ENCODE data around the gene KDM4C.
A peak's percentile ranks its signal among the peaks of the same experiment; 100 is the strongest.
"Not testable (repeated sequence)": the region's sequence is repeated elsewhere in the genome, so short reads cannot be mapped to it uniquely, and the experiment has no call there.

The KDM4C gene

DNA sequence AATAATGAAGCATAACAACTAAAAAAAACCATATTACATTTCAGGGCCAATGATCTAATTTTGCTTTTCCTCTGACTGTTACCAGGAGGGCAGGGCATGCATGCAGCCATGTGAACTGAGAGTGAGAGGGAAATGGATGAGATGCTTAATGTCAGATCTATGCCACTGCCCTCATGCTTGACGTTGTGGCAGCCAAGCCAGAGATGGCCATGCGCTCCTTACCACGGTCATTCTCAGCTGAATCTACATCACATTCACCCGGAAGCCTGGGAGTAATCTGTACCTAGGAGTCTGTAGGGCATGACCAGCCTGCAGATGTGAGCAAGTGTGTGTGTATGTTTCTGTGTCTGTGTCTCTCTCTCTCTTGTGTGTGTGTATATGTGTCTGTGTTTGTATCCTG is 183.7 kb downstream of the KDM4C start:
- DNase-seq, result no peak

GRCh38 chr9:6942406-6942805 is 184.6 kb downstream of the KDM4C start:
- no peak for DNase-seq

GRCh38 chr9:6943293-6943692 is 185.5 kb downstream of the KDM4C start:
- DNase-seq, result no peak

- no peak for DNase-seq
These were observed 186.3 kb downstream of the KDM4C start for GRCh38 chr9:6944093-6944551.

DNA sequence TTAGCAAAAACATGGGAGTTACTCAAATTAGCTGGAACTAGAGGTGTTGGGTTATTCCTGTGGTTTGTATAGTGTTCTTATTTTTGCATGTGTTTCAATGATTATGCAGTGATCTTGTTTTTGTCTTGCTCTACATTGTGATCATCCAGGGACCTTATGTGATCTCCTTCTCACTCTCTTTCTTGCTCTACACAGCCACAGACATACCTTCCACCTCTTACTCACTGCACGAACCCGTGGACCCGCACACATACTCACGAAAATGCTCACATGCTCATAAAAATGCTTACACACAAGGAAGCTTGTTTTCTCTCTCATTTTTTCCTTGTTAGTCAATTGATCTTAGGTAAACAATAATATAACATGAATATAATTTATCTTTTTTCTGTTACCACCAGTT is 187.1 kb downstream of the KDM4C start:
- DNase-seq, result no peak

DNA sequence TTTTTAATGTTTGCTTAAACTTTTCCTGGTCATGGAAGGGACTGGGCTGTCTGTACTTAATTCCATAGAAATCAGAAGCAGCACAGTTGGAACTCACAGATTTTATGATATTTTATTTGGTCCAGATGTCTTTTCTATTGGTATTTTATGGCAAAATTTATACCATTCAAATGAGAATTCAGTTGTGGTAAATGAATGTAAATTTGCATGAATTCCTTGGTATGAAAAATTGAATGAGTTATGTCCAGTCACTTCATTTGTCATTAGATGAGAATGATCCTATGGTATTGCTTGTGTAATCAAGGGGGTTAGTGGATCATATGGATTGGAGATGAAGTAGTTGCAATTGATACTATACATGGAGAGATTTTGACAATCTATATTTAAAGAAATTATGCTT is 188.0 kb downstream of the KDM4C start:
- no peak for DNase-seq

DNA sequence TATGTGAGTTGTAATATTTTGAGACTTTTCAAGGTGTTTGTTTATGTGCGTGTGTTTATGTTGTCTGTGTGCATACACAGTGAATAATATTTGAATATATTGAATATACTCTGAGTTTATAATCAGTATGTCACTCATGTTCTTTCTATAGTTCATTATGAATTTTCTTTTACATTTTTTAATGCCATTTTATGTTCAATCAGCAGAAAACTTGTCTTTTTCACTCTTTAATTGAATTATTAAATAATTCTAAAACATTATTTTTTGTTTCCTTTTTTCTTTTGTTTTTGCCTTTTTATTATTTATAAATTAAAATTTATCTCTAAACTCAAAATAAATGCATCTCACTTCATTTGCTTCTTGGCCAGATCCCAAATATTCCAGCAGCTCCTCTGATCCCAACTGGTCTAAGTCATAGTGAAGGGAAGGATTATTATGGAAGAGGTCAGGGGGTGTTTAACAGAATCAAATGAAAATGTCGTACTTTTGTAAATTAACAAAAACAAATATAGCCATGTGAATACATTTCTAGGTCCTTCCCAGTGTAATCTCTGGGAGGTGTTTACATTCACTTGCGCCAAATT is 188.9 kb downstream of the KDM4C start:
- no peak for DNase-seq

- DNase-seq, result not testable (repeated sequence)
These were observed 191.1 kb downstream of the KDM4C start for GRCh38 chr9:6948921-6949320.

DNA sequence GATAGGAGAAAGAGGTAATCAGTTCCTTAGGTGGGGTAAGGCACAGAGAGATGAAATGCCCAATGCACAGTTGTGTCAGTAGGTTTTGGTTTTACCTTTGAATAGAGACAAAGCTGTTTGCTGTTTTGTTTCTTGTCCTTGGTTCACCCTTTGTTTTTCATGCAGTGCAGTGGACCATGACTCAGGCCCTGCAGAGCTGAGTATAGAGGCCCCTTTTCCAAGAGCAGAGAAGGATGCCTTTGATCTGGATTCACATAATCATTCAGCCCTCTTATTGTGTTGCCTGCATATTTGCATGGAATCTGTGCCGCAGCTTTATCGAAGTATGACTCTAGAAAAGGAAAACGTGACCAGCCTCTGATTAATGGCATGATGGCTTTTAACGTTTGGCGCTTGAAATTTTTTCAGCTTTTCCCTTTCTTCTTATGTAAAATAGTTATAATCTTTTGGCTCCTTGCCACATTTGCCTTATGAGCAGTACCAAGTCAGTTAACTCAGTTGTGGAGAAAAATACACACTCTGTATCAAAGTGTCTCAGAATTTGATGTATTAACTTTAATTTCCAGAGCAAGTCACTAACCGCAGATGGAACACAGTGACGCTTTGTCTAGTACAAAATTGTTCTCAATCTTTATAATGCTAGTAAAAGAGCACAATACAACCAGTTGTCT is 197.6 kb downstream of the KDM4C start:
- no peak for DNase-seq

GRCh38 chr9:6956879-6957278 is 199.1 kb downstream of the KDM4C start:
- no peak for DNase-seq

- DNase-seq, result no peak
These were observed 201.7 kb downstream of the KDM4C start for GRCh38 chr9:6959270-6960000.

GRCh38 chr9:6960777-6961176 is 203.0 kb downstream of the KDM4C start:
- DNase-seq, result no peak

- no peak for DNase-seq
These were observed 204.2 kb downstream of the KDM4C start for GRCh38 chr9:6961845-6962522.

- no peak for DNase-seq
These were observed 207.8 kb downstream of the KDM4C start for GRCh38 chr9:6965566-6965965.

DNA sequence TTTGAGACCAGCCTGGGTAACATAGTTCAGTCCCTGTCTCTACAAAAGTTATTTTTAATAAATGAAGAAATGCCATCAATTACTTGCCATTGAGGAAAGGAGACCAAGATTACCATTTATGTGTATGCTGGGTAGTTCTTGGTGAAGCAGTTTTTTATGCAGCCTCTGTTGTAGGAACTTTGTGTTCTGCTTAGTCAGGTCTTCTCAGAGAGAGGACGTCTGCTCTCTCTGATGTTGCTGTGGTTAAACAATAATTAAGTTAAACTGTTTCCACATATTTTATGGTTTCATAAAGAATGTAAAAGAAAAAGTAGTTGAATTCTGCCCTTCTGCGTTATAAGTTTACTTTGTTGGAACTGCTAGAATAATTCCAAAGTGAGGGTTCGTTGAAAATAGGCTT is 210.5 kb downstream of the KDM4C start:
- DNase-seq, result no peak

GRCh38 chr9:6969805-6970204 is 212.0 kb downstream of the KDM4C start:
- no peak for DNase-seq

DNA sequence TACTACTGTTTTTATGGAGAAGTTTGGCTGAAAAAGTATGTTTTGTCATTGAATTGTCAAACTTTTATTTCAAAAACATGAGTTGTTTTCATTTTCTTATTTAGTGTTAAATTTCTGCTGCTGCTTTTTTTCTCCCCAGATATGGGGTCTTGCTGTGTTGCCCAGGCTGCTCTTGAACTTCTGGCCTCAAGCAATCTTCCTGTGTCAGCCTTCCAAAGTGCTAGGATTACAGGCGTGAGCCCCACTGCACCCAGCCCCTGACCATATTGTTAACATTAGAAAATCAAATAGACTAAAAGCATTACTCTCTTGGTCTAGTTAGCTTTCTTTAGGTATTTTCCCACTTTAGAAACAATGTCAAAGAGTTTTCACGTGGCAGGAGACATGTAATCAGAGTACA is 215.3 kb downstream of the KDM4C start:
- no peak for DNase-seq

GRCh38 chr9:6973762-6974161 is 216.0 kb downstream of the KDM4C start:
- DNase-seq, result peak; percentile 42

- DNase-seq, result no peak
These were observed 217.4 kb downstream of the KDM4C start for GRCh38 chr9:6975198-6975597.

GRCh38 chr9:6977761-6978160 is 220.0 kb downstream of the KDM4C start:
- DNase-seq, result no peak

DNA sequence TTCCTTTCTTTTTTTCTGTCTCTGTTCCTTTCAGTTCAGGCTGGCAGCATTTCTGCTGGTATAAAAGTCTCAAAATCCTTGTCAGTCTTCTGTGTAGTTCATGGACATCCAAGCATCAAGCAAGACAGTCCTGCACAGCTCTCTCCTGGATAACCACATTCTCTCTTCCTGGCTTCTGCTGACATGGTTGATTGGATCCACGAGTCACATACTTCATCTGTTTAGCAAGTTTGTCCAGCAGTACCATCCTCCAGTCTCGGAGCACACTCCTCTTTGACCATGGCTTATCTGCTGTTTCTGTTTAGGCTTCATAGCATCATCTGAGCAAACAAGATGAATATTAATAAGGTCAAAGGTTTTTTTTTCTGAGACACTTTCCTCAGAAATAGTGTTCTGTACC is 220.8 kb downstream of the KDM4C start:
- no peak for DNase-seq

DNA sequence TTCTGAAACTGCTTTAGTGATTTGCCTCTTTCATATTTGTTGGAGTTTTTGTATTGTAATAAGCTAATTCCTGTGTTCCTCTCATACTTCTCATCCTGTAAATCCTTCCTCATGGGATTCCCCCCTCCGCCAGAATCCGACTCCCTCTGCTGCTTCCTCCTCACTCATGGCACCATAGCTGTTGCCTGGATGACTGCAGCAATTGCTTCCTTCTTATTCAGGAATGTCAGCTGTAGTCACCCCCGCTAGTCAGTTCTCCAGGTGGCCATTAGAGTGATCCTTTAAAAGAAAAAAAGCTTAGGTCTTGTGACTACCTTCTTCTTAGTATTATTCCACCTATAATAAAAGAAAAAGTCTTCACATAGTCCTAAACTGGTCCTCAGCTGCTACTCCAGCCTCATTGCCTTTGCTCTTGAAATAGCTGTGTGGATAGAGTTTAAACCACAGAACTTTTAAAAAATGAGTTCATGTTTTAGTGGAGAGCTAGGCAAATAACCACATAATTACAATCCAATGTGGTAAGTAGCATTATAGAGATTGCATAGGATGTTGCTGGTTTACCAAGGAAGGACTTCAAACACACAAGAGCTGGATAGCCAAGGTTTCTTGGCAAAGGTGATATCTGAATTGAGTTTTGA is 227.3 kb downstream of the KDM4C start:
- no peak for DNase-seq

GRCh38 chr9:6986141-6986815 is 228.5 kb downstream of the KDM4C start:
- DNase-seq, result no peak
